ENCODE measurements around the gene DHX8. TPM values are rescaled to one million over a fixed set of nuclear protein-coding genes. Genes with fewer than 3 reads are reported as not detected.

Gene DHX8
- total RNA-seq, 2 donors from 2014 or later, result 37.2 to 43.6 TPM

DNA sequence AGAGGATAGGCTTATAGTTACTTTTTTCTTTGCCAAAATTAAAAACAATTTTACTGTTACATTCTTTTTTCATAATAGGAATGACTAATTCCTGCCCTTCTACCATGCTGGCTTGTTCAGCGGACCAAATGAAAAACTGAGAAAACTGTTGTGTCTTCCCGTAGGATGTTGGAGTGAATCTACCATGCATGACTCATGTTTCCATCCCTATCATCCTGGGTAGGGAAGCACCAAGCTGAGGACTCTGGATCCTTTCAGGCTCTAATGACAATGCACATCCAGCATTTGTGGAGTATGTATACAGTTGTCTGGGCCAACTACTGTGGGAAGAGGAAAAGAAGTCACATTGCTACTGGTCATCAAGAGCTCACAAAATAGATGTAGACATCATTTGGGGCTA is 41.1 kb upstream of the DHX8 start:
- no peaks in the 10 kb centered on the region for H3K9me3 ChIP-seq
- H3K36me3 ChIP-seq, result no peaks in the 10 kb centered on the region
- no peak overlapping the region for H3K27ac ChIP-seq
- H3K27me3 ChIP-seq (replicated peaks; ENCODE audit: insufficient read depth), result no peaks in the 10 kb centered on the region
- no peaks in the 10 kb centered on the region for H3K4me1 ChIP-seq (ENCODE audit: control insufficient read depth in 1 of 2, low read depth in 2 of 2)
- no peak for DNase-seq (ENCODE audit: low spot score)
- ATAC-seq (ENCODE audit: insufficient number of reproducible peaks, low FRiP score, low read depth), result no peak
- no peak overlapping the region for H3K4me3 ChIP-seq
- TF ChIP-seq, protein P1, sequence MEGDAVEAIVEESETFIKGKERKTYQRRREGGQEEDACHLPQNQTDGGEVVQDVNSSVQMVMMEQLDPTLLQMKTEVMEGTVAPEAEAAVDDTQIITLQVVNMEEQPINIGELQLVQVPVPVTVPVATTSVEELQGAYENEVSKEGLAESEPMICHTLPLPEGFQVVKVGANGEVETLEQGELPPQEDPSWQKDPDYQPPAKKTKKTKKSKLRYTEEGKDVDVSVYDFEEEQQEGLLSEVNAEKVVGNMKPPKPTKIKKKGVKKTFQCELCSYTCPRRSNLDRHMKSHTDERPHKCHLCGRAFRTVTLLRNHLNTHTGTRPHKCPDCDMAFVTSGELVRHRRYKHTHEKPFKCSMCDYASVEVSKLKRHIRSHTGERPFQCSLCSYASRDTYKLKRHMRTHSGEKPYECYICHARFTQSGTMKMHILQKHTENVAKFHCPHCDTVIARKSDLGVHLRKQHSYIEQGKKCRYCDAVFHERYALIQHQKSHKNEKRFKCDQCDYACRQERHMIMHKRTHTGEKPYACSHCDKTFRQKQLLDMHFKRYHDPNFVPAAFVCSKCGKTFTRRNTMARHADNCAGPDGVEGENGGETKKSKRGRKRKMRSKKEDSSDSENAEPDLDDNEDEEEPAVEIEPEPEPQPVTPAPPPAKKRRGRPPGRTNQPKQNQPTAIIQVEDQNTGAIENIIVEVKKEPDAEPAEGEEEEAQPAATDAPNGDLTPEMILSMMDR (IDR thresholded peaks at IDR 0.05), result no peak

DNA sequence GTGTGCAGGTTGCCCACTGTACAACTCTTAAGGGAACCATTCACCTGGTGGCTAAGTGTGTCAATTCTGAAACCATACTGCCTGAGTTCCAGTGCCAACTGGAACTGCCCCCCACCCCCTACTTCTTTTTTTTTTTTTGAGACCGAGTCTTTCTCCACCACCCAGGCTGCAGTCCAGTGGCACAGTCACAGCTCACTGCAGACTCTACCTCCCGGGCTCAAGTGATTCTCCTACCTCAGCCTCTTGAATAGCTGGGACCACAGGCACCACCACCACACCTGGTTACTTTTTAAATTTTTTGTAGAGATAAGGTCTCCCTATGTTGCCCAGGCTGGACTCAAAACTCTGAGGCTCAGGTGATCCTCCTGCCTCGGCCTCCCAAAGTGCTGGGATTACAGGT is 40.4 kb upstream of the DHX8 start:
- DNase-seq (ENCODE audit: low spot score), result no peak
- no peaks in the 10 kb centered on the region for H3K9me3 ChIP-seq
- TF ChIP-seq, protein P1 (IDR thresholded peaks at IDR 0.05), result no peak
- no peak for ATAC-seq (ENCODE audit: insufficient number of reproducible peaks, low FRiP score, low read depth)
- no peak overlapping the region for H3K4me3 ChIP-seq
- no peaks in the 10 kb centered on the region for H3K4me1 ChIP-seq (ENCODE audit: control insufficient read depth in 1 of 2, low read depth in 2 of 2)
- H3K27me3 ChIP-seq (replicated peaks; ENCODE audit: insufficient read depth), result no peaks in the 10 kb centered on the region
- H3K36me3 ChIP-seq, result no peaks in the 10 kb centered on the region
- no peak overlapping the region for H3K27ac ChIP-seq

DNA sequence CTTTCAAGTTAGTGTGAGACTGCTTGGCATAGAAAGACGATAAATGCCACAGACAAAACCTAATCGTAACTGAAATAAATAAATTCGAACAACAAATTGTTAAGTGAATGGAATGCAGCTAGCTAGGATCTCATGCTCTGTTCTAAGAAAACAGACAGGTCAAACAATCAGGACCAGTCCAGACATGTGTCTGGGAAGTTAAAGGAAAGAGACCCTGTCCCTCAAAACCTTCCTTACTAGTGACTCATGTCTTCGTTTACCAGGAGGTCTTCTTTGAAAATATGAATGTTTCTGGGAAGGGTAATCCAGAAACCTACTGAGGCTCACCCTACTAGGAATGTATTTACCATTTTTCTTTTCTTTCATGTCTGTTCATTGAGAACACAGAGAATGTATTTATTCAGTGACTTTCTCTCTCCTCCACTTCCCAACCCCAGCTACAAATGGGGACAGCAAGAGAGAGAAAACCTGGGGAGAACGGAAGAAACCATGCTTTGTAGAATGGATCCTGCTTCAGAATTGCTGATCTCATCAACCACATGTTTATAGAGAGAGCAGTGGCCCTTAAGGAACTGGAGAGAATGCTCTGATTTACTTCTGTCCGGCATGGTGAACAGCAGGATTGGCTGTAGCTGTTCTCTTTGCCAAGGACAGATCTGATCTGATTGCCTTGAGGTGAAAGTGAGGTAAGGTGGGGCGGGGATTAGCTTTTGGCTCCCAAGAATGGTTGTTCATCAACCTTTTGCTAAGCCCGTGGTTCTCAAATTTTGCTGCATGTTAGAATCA is 39.4 kb upstream of the DHX8 start:
- TF ChIP-seq, protein P1 (IDR thresholded peaks at IDR 0.05), result no peak
- no peaks in the 10 kb centered on the region for H3K36me3 ChIP-seq
- ATAC-seq (ENCODE audit: insufficient number of reproducible peaks, low FRiP score, low read depth), result no peak
- no peaks in the 10 kb centered on the region for H3K27me3 ChIP-seq (replicated peaks; ENCODE audit: insufficient read depth)
- no peaks in the 10 kb centered on the region for H3K4me1 ChIP-seq (ENCODE audit: control insufficient read depth in 1 of 2, low read depth in 2 of 2)
- DNase-seq (ENCODE audit: low spot score), result no peak
- H3K4me3 ChIP-seq, result no peak overlapping the region
- no peak overlapping the region for H3K27ac ChIP-seq
- H3K9me3 ChIP-seq, result no peaks in the 10 kb centered on the region

DNA sequence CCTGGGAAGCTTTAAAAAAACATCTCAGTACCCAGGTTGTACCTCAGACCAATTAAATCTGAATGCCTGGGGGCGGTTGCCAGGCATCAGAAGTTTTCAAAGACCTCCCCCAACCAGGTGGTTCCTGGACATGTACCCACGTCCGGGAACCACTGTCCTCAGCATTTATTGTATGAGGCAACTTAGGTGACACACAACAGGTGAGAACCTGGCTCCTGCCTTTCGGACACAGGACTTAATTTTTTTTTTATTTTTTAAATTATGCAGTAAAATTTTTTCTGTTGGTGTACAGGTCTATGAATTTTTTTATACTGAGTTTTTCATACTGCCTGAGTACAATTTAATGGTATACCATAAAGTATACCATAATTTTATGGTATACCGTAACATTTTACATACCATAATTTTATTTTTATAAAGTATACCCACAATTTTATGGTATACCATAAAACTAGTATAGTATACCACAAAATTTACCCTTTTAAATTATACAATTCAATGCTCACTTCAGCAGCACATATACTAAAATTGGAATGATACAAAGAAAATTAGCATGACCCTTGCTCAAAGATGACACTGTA is 38.7 kb upstream of the DHX8 start:
- Histone ChIP-seq H3K36me3 (no peaks in the 10 kb centered on the region), H3K4me1 (ENCODE audit: control insufficient read depth in 1 of 2, low read depth in 2 of 2) (no peaks in the 10 kb centered on the region), H3K4me3 (no peak overlapping the region), H3K9me3 (no peaks in the 10 kb centered on the region), H3K27me3 (replicated peaks; ENCODE audit: insufficient read depth) (no peaks in the 10 kb centered on the region), H3K27ac (no peak overlapping the region)
- DNase-seq (ENCODE audit: low spot score), result no peak
- no peak for ATAC-seq (ENCODE audit: insufficient number of reproducible peaks, low FRiP score, low read depth)
- TF ChIP-seq, protein P1 (IDR thresholded peaks at IDR 0.05), result no peak

DNA sequence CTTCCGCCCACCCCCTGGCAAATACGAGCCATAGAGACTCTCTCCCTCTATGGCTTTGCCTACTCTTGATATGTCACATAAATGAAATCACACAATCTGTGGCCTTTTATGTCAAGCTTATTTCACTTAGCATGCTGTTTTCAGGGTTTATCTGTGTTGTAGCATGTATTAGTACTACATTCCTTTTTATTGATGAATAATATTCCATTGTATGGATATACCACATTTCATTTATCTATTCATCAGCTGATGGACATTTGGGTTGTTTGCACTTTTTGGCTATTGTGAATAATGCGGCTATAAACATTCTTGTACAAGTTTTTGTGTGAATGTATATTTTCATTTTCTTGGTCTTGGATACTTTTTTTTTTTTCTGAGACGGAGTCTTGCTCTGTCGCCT is 37.0 kb upstream of the DHX8 start:
- Histone ChIP-seq H3K4me1 (ENCODE audit: control insufficient read depth in 1 of 2, low read depth in 2 of 2) (no peaks in the 10 kb centered on the region), H3K27me3 (replicated peaks; ENCODE audit: insufficient read depth) (no peaks in the 10 kb centered on the region), H3K36me3 (no peaks in the 10 kb centered on the region), H3K9me3 (no peaks in the 10 kb centered on the region), H3K4me3 (no peak overlapping the region), H3K27ac (no peak overlapping the region)
- ATAC-seq (ENCODE audit: insufficient number of reproducible peaks, low FRiP score, low read depth) (no peak), DNase-seq (ENCODE audit: low spot score) (no peak)
- TF ChIP-seq, protein P1 (IDR thresholded peaks at IDR 0.05), result no peak
